Neural progenitor cell (in vitro differentiated cells): ENCODE measurements around the gene LSM2. TPM values are rescaled to one million over a fixed set of nuclear protein-coding genes. Genes with fewer than 3 reads are reported as not detected.

Experiments
- DNase-seq: peaks from one replicate; pipeline ENCODE4 v3.0.0-alpha.2; 2016; ENCODE audit warnings: low spot score
- H2AFZ ChIP-seq: fragments of 200-600 bp; sonication (generic); replicated peaks from 2 replicates; pipeline ENCODE4 v1.6.1; 2016; ENCODE audit warnings: antibody characterized with exemption
- H3F3A ChIP-seq: fragments of 200-600 bp; sonication (generic); 2 replicates; pipeline ENCODE4 v1.6.1; 2016; ENCODE audit warnings: antibody characterized with exemption, low read depth
- H3K27ac ChIP-seq: fragments of 200-600 bp; sonication (generic); 2 replicates; pipeline ENCODE4 v1.5.1; 2016; ENCODE audit warnings: mild to moderate bottlenecking
- H3K27me3 ChIP-seq: fragments of 200-600 bp; sonication (generic); 2 replicates; pipeline ENCODE4 v1.6.1; 2016; ENCODE audit warnings: mild to moderate bottlenecking, moderate library complexity
- H3K36me3 ChIP-seq: fragments of 200-600 bp; sonication (generic); 2 replicates; pipeline ENCODE4 v1.5.1; 2016
- H3K4me1 ChIP-seq: fragments of 200-600 bp; sonication (generic); 2 replicates; pipeline ENCODE4 v1.6.1; 2016; ENCODE audit warnings: mixed run types
- H3K4me2 ChIP-seq: fragments of 200-600 bp; sonication (generic); 2 replicates; pipeline ENCODE4 v1.6.1; 2016
- H3K4me3 ChIP-seq: fragments of 200-600 bp; sonication (generic); 2 replicates; pipeline ENCODE4 v1.5.1; 2016
- H3K79me2 ChIP-seq: fragments of 200-600 bp; sonication (generic); 2 replicates; pipeline ENCODE4 v1.6.1; 2016; ENCODE audit warnings: low read depth
- H3K9ac ChIP-seq: fragments of 200-600 bp; sonication (generic); 2 replicates; pipeline ENCODE4 v1.6.1; 2016
- H3K9me3 ChIP-seq: fragments of 200-600 bp; sonication (generic); 2 replicates; pipeline ENCODE4 v1.5.1; 2016; ENCODE audit warnings: low read depth
- H4K20me1 ChIP-seq: fragments of 200-600 bp; sonication (generic); 2 replicates; pipeline ENCODE4 v1.6.1; 2016; ENCODE audit warnings: low read depth
- H3K27ac Mint-ChIP-seq: 3 replicates; pipeline ENCODE4 v1.8.0; 2021; ENCODE audit warnings: mixed read lengths
- H3K27me3 Mint-ChIP-seq: 2 replicates; pipeline ENCODE4 v1.8.0; 2022; ENCODE audit warnings: low read depth, mild to moderate bottlenecking, inconsistent platforms, moderate library complexity, mixed read lengths; ENCODE audit not compliant: insufficient read depth
- H3K36me3 Mint-ChIP-seq: 3 replicates; pipeline ENCODE4 v1.8.0; 2021; ENCODE audit warnings: mixed read lengths
- H3K4me1 Mint-ChIP-seq: 3 replicates; pipeline ENCODE4 v1.8.0; 2021; ENCODE audit warnings: mixed read lengths
- H3K4me3 Mint-ChIP-seq: 3 replicates; pipeline ENCODE4 v1.8.0; 2021; ENCODE audit warnings: mild to moderate bottlenecking, moderate library complexity, mixed read lengths
- H3K9me3 Mint-ChIP-seq: 3 replicates; pipeline ENCODE4 v1.8.0; 2020; ENCODE audit warnings: mixed read lengths
- CTCF ChIP-seq: fragments of 200-600 bp; sonication (generic); IDR thresholded peaks from 2 replicates; pipeline ENCODE4 v1.5.1; 2017; ENCODE audit warnings: antibody characterized with exemption, mild to moderate bottlenecking
- EZH2 ChIP-seq: fragments of 200-600 bp; sonication (generic); IDR thresholded peaks from 2 replicates; pipeline ENCODE4 v1.6.1; 2017; ENCODE audit warnings: antibody characterized with exemption, mild to moderate bottlenecking, moderate library complexity
- EZH2phosphoT487 ChIP-seq: fragments of 200-600 bp; sonication (generic); IDR thresholded peaks from 2 replicates; pipeline ENCODE4 v1.6.1; 2017; ENCODE audit warnings: antibody characterized with exemption
- total RNA-seq: library from RNA; depleted of rRNA; stranded (reverse); fragments of >200 nt; gene quantifications from 2 replicates; pipeline ENCODE4 v1.2.3, GENCODE V29; 2015; ENCODE audit warnings: low replicate concordance

The LSM2 gene
- total RNA-seq, 1 donor from 2014 or later = 105 TPM

- Mint-ChIP-seq H3K27me3 (peaks cover 2% of the 10 kb centered on the region), H3K36me3 (peaks cover 18% of the 10 kb centered on the region), H3K9me3 (no peaks in the 10 kb centered on the region), H3K4me3 (no peak overlapping the region), H3K27ac (no peak overlapping the region), H3K4me1 (no peaks in the 10 kb centered on the region)
- no peaks in the 10 kb centered on the region for H3K4me1 ChIP-seq
- no peaks in the 10 kb centered on the region for H4K20me1 ChIP-seq
- H3K27me3 ChIP-seq = no peaks in the 10 kb centered on the region
- no peak overlapping the region for H3K4me2 ChIP-seq
- H2AFZ ChIP-seq = no peak overlapping the region
- H3K4me3 ChIP-seq = no peak overlapping the region
- no peak overlapping the region for H3K27ac ChIP-seq
- DNase-seq = no peak
- H3K9me3 ChIP-seq = no peaks in the 10 kb centered on the region
- H3K36me3 ChIP-seq = peaks cover 4% of the 10 kb centered on the region
- no peak for TF ChIP-seq CTCF
- TF ChIP-seq EZH2 = no peak
- TF ChIP-seq EZH2phosphoT487 = no peak
- peaks cover 6% of the 10 kb centered on the region for H3F3A ChIP-seq
- H3K79me2 ChIP-seq = no peaks in the 10 kb centered on the region
- no peak overlapping the region for H3K9ac ChIP-seq
Measured at GRCh38 chr6:31785475-31785874, 21.3 kb downstream of the LSM2 start.

GRCh38 chr6:31784098-31784925 lies 22.5 kb downstream of the LSM2 start:
- H3F3A ChIP-seq = peaks cover 4% of the 10 kb centered on the region
- H3K27ac ChIP-seq = no peak overlapping the region
- no peaks in the 10 kb centered on the region for H3K4me1 ChIP-seq
- H3K9me3 Mint-ChIP-seq = no peaks in the 10 kb centered on the region
- no peak overlapping the region for H3K4me3 ChIP-seq
- no peaks in the 10 kb centered on the region for H4K20me1 ChIP-seq
- no peaks in the 10 kb centered on the region for H3K4me1 Mint-ChIP-seq
- H3K27me3 Mint-ChIP-seq = peaks cover 2% of the 10 kb centered on the region
- H3K9me3 ChIP-seq = no peaks in the 10 kb centered on the region
- no peaks in the 10 kb centered on the region for H3K79me2 ChIP-seq
- H3K9ac ChIP-seq = no peak overlapping the region
- no peak overlapping the region for H2AFZ ChIP-seq
- H3K36me3 Mint-ChIP-seq = peaks cover 20% of the 10 kb centered on the region
- no peak overlapping the region for H3K4me2 ChIP-seq
- TF ChIP-seq CTCF = no peak
- TF ChIP-seq EZH2 = no peak
- no peak for TF ChIP-seq EZH2phosphoT487
- H3K36me3 ChIP-seq = no peaks in the 10 kb centered on the region
- H3K4me3 Mint-ChIP-seq = no peak overlapping the region
- no peak overlapping the region for H3K27ac Mint-ChIP-seq
- no peaks in the 10 kb centered on the region for H3K27me3 ChIP-seq
- no peak for DNase-seq

GRCh38 chr6:31782126-31782855 lies 24.5 kb downstream of the LSM2 start:
- TF ChIP-seq EZH2phosphoT487 (no peak), CTCF (no peak), EZH2 (no peak)
- H3K27ac Mint-ChIP-seq = no peak overlapping the region

More at GRCh38 chr6:31782126-31782855, 24.5 kb downstream of the LSM2 start:
- Histone ChIP-seq H3K27me3 (no peaks in the 10 kb centered on the region), H3K4me2 (no peak overlapping the region), H3K9me3 (no peaks in the 10 kb centered on the region), H3F3A (no peaks in the 10 kb centered on the region), H3K9ac (no peak overlapping the region), H3K4me1 (no peaks in the 10 kb centered on the region), H3K36me3 (no peaks in the 10 kb centered on the region), H3K79me2 (no peaks in the 10 kb centered on the region), H3K27ac (no peak overlapping the region), H4K20me1 (no peaks in the 10 kb centered on the region), H2AFZ (no peak overlapping the region), H3K4me3 (no peak overlapping the region)
- H3K36me3 Mint-ChIP-seq = peaks cover 18% of the 10 kb centered on the region
- no peak for DNase-seq
- H3K4me3 Mint-ChIP-seq = no peak overlapping the region
- peaks cover 2% of the 10 kb centered on the region for H3K27me3 Mint-ChIP-seq
- H3K9me3 Mint-ChIP-seq = no peaks in the 10 kb centered on the region
- no peaks in the 10 kb centered on the region for H3K4me1 Mint-ChIP-seq
